ENCODE results near the gene TBCC. TPM values are rescaled to one million over a fixed set of nuclear protein-coding genes. Genes with fewer than 3 reads are reported as not detected.

Gene TBCC
- total RNA-seq, 1 experiment from 2014 or later = 38.0 TPM

DNA sequence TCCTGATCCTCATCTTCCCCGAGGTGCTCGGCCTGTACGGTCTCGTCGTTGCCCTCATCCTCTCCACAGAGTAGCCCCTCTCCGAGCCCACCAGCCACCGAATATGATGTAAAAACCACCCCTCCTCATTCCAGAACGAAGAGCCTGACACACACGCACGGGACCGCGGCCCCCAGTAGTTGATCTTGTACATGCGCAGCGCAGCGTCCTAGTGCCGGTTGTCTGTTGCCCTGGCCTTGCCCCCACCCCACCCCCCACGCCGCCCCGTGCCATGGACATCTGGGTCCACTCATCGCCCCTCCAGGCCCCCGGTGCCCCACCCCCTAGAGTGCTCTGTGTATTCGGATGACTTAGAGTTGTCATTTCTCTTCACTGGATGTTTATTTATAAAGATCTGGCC lies 18.3 kb downstream of the TBCC start:
- Histone ChIP-seq H3K36me3 (no peaks in the 10 kb centered on the region), H3K9me3 (replicated peaks) (no peaks in the 10 kb centered on the region), H3K27me3 (no peaks in the 10 kb centered on the region), H3K4me3 (no peak overlapping the region), H3K27ac (no peak overlapping the region), H3K4me1 (peaks cover 6% of the 10 kb centered on the region)
- DNase-seq = no peak

- H3K9me3 ChIP-seq (replicated peaks) = no peaks in the 10 kb centered on the region
- H3K27me3 ChIP-seq = no peaks in the 10 kb centered on the region
- no peak for DNase-seq
- no peak overlapping the region for H3K4me3 ChIP-seq
- no peaks in the 10 kb centered on the region for H3K36me3 ChIP-seq
- peaks cover 6% of the 10 kb centered on the region for H3K4me1 ChIP-seq
- no peak overlapping the region for H3K27ac ChIP-seq
These were observed 18.8 kb downstream of the TBCC start for GRCh38 chr6:42727087-42727611.

GRCh38 chr6:42726485-42727086 lies 19.3 kb downstream of the TBCC start:
- no peaks in the 10 kb centered on the region for H3K27me3 ChIP-seq
- peak overlapping the region; percentile 27 for H3K27ac ChIP-seq
- peak; percentile 70 to 90 for DNase-seq
- H3K36me3 ChIP-seq = no peaks in the 10 kb centered on the region
- H3K4me3 ChIP-seq = peak overlapping the region; percentile 35
- peaks cover 6% of the 10 kb centered on the region for H3K4me1 ChIP-seq
- H3K9me3 ChIP-seq (replicated peaks) = no peaks in the 10 kb centered on the region

DNA sequence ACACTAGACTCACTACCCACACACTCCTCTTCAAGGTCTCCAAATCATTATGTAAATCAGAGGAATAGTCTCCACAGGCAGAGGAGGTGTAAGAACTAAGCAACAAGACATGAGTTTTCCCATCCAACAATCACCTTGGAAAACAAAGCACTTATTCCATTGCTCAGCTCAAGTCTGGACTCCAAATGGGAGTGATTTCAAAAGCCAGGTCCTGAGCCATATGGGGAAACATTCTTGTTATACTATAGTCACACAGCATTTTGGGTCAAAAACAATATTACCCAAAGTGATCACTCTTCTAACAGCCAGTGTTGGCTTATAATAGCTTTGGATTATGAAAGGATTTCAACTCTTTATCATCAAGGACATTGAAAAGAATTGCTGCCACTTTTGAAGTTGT lies 19.9 kb downstream of the TBCC start:
- Histone ChIP-seq H3K27me3 (no peaks in the 10 kb centered on the region), H3K27ac (peak overlapping the region; percentile 27), H3K4me1 (peaks cover 6% of the 10 kb centered on the region), H3K9me3 (replicated peaks) (no peaks in the 10 kb centered on the region), H3K36me3 (no peaks in the 10 kb centered on the region), H3K4me3 (peak overlapping the region; percentile 35)
- no peak for DNase-seq

DNA sequence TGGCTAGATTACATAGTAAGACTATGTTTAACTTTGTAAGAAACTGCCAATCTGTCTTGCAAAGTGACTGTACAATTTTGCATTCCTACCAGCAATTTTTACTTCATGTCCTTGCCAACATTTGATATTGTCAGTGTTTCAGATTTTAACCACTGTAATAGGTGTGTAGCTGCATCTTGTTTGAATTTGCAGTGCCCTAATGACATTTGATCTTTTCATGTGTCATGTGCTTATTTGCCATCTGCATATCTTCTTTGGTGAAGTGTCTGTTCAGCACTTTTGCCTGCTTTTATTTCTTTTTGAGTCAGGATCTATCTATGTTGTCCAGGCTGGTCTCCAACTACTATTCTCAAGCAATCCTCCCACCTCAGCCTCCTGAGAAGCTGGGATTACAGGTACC lies 21.1 kb downstream of the TBCC start:
- DNase-seq = no peak
- no peaks in the 10 kb centered on the region for H3K27me3 ChIP-seq
- no peak overlapping the region for H3K27ac ChIP-seq
- peaks cover 6% of the 10 kb centered on the region for H3K4me1 ChIP-seq
- no peak overlapping the region for H3K4me3 ChIP-seq
- H3K9me3 ChIP-seq (replicated peaks) = no peaks in the 10 kb centered on the region
- H3K36me3 ChIP-seq = no peaks in the 10 kb centered on the region

- Histone ChIP-seq H3K4me1 (peaks cover 6% of the 10 kb centered on the region), H3K36me3 (no peaks in the 10 kb centered on the region), H3K9me3 (replicated peaks) (no peaks in the 10 kb centered on the region), H3K27me3 (no peaks in the 10 kb centered on the region), H3K27ac (no peak within 1 kb of the TSS), H3K4me3 (no peak within 1 kb of the TSS)
- DNase-seq = no peak
These were observed 23.4 kb downstream of the TBCC start, which contains the start of gene PRPH2 for GRCh38 chr6:42722497-42722896. PRPH2 (minus strand) TSS chr6:42722597; CDS start chr6:42722334, 263 bp downstream.

- Histone ChIP-seq H3K27ac (no peak overlapping the region), H3K4me3 (no peak overlapping the region), H3K9me3 (replicated peaks) (no peaks in the 10 kb centered on the region), H3K27me3 (no peaks in the 10 kb centered on the region), H3K4me1 (no peaks in the 10 kb centered on the region), H3K36me3 (no peaks in the 10 kb centered on the region)
- no peak for DNase-seq
These were observed 25.2 kb downstream of the TBCC start for GRCh38 chr6:42720739-42721138.

DNA sequence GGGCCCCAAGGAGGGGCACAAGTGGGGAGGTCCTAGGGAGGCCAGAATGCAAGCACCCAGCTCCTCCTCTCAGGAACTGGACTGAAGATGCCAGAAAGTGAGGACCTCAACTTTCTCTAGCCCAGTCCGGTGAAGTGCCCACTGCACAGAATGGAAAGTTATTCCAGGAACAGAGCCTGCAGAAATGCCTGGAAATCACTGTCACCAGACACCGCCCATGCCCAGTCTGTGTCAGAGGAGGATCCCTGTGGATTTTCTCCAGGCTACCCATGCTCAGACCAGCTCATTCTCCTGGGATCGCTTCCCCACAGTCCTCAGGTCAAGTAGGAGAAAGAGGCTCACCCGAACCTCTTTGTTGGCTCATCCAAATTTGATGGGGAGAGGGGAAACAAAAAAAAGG lies 30.0 kb downstream of the TBCC start:
- peaks cover 8% of the 10 kb centered on the region for H3K9me3 ChIP-seq (replicated peaks)
- no peaks in the 10 kb centered on the region for H3K27me3 ChIP-seq
- no peak overlapping the region for H3K27ac ChIP-seq
- DNase-seq = peak in 1 of 2 experiments; percentile 12
- no peak overlapping the region for H3K4me3 ChIP-seq
- H3K36me3 ChIP-seq = no peaks in the 10 kb centered on the region
- no peaks in the 10 kb centered on the region for H3K4me1 ChIP-seq

- no peaks in the 10 kb centered on the region for H3K4me1 ChIP-seq
- H3K36me3 ChIP-seq = no peaks in the 10 kb centered on the region
- H3K9me3 ChIP-seq (replicated peaks) = peaks cover 8% of the 10 kb centered on the region
- H3K27ac ChIP-seq = no peak overlapping the region
- peak in 1 of 2 experiments; percentile 40 for DNase-seq
- no peaks in the 10 kb centered on the region for H3K27me3 ChIP-seq
- no peak overlapping the region for H3K4me3 ChIP-seq
These were observed 31.7 kb downstream of the TBCC start for GRCh38 chr6:42714098-42714761.

DNA sequence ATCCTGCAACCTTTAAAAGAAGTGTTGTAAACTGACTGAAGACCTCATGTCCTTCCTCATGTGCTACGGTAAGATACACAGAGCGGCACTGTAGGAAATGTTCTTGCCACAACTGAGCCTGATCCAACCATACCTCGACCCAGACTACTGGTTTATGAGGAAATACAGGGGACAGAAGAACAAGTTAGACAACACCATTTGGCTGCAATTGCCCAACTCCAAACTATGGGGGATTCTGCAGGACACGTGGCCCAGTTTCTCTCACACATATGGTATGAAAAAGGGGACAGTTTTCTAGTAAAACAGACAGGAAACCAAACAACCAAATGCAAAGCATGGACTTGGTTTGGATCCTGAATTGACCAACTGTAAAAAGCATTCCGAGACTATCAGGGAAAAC lies 34.0 kb downstream of the TBCC start:
- Histone ChIP-seq H3K27me3 (no peaks in the 10 kb centered on the region), H3K4me3 (no peak overlapping the region), H3K4me1 (no peaks in the 10 kb centered on the region), H3K27ac (no peak overlapping the region), H3K9me3 (replicated peaks) (peaks cover 8% of the 10 kb centered on the region), H3K36me3 (no peaks in the 10 kb centered on the region)
- no peak for DNase-seq

DNA sequence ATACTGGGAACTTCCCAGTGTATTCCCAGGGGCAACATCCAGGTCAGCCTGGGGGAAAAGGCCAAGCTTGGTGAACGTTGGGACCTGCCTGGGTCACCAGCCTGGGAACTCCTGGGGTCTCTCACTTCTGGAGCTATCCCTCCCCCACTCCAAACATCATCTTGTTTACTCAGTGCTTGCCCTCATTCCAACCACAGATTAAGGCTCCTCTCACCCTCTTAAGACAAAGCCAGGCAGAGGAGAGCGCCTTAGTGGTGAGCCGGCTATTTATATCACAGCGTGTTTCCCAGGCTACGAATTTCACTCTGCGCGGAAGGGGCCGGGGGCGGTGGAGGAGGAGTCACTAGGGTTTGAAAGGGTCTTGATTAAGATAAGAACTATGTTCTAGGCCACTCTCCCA lies 35.6 kb downstream of the TBCC start:
- Histone ChIP-seq H3K9me3 (replicated peaks) (peaks cover 8% of the 10 kb centered on the region), H3K4me3 (no peak overlapping the region), H3K27me3 (no peaks in the 10 kb centered on the region), H3K36me3 (no peaks in the 10 kb centered on the region), H3K4me1 (no peaks in the 10 kb centered on the region), H3K27ac (no peak overlapping the region)
- DNase-seq = peak in 1 of 2 experiments; percentile 22

DNA sequence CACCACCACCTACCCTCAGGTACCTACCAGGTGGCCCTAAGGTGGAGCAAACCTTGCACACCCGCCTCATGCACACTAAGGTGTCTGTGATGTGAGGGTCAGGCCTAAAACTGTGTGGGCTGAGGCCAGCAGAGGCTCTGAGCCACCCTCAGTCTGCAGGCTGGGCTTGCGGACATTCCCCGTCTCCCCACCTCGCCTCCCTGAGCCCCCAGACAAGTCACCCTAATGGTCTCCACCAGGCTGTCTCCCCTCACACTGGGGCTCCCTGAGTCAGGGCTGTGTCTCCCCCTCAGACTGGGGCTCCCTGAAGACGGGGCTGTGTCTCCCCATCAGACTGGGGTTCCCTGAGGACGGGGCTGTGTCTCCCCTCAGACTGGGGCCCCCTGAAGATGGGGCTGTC lies 36.0 kb downstream of the TBCC start:
- Histone ChIP-seq H3K36me3 (no peaks in the 10 kb centered on the region), H3K27me3 (no peaks in the 10 kb centered on the region), H3K27ac (no peak overlapping the region), H3K4me3 (no peak overlapping the region), H3K9me3 (replicated peaks) (peaks cover 8% of the 10 kb centered on the region), H3K4me1 (no peaks in the 10 kb centered on the region)
- DNase-seq = no peak

DNA sequence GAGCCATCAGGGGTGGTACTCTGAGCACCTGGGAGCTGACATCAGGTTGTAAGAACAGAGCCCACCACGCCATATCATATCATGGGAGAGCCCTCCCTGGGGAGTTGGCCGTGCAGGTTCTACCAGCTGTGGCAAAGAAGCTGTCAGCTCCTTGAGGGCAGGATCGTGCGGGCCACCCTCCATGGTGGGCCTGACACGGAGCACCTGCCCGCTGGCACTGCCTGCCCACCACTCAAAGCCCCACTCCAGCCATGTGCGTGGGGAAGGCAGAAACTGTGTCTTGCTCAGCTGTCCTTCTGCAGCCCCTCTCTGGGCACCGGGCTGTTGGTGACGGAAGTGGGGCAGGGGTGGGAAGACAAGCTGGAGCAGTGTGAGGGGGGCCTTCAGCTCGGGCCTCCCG lies 37.8 kb downstream of the TBCC start:
- Histone ChIP-seq H3K4me3 (no peak overlapping the region), H3K36me3 (no peaks in the 10 kb centered on the region), H3K4me1 (0 out of 2 replicates have a peak, but pooled peaks cover 3% of the 10 kb centered on the region), H3K9me3 (replicated peaks) (peaks cover 8% of the 10 kb centered on the region), H3K27ac (no peak overlapping the region), H3K27me3 (no peaks in the 10 kb centered on the region)
- DNase-seq = no peak

GRCh38 chr6:42707595-42707994 lies 38.3 kb downstream of the TBCC start:
- H3K36me3 ChIP-seq = no peaks in the 10 kb centered on the region
- 0 out of 2 replicates have a peak, but pooled peaks cover 3% of the 10 kb centered on the region for H3K4me1 ChIP-seq
- no peak overlapping the region for H3K4me3 ChIP-seq
- H3K27ac ChIP-seq = no peak overlapping the region
- peaks cover 8% of the 10 kb centered on the region for H3K9me3 ChIP-seq (replicated peaks)
- DNase-seq = no peak
- no peaks in the 10 kb centered on the region for H3K27me3 ChIP-seq

DNA sequence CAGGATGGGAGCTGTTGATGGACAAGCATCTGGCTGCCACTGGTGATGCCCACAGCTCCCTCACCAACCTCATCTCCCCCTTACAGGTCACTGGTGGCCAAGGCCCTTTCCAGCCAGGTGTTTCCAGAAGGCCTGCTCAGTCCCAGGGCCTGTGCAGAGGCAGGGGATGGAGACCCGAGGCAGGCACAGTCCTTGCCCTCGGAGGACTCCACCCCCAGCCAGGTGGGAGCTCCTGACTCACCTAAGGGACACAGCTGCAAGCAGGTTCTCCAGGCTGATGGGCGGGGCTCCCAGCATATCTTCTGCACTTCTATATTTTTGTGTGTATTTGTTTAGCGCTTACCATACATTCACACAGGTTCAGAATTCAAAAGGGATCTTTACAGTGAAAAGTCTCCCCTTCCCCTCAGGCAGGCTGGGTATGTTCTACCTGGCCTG lies 40.9 kb downstream of the TBCC start:
- no peak for DNase-seq
- Histone ChIP-seq H3K4me3 (no peak overlapping the region), H3K27ac (no peak overlapping the region), H3K4me1 (0 out of 2 replicates have a peak, but pooled peaks cover 3% of the 10 kb centered on the region), H3K9me3 (replicated peaks) (no peaks in the 10 kb centered on the region), H3K27me3 (no peaks in the 10 kb centered on the region), H3K36me3 (no peaks in the 10 kb centered on the region)
